Inflammatory macrophage treated with lipopolysaccharide for 1 hour (primary cell): ENCODE data around the gene GOLT1A.

Source experiments
- DNase-seq, 2 donors: peaks; one replicate each; pipeline ENCODE4 v3.0.0-alpha.2; 2020 to 2022

Gene GOLT1A

DNA sequence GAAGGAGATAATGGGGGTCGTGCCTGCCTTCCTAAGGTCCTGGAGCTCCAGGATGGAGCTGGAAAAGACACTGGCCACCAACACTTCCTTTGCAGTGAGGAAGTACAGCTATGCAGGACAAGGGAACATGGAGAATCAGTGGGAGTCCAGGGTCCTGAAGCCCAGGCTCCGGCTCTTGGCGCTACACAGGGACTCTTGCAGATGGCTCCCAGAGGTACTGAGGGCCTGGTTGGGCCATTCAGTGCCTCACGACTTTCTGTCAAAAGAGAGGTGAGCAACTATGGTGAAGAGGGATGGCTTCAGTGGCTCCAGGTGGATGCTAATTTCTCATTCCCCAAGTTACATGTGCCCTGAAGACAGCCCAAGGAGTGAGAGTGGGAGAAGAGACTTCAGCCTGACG, 60.1 kb downstream of the GOLT1A start:
- no peak for DNase-seq

DNA sequence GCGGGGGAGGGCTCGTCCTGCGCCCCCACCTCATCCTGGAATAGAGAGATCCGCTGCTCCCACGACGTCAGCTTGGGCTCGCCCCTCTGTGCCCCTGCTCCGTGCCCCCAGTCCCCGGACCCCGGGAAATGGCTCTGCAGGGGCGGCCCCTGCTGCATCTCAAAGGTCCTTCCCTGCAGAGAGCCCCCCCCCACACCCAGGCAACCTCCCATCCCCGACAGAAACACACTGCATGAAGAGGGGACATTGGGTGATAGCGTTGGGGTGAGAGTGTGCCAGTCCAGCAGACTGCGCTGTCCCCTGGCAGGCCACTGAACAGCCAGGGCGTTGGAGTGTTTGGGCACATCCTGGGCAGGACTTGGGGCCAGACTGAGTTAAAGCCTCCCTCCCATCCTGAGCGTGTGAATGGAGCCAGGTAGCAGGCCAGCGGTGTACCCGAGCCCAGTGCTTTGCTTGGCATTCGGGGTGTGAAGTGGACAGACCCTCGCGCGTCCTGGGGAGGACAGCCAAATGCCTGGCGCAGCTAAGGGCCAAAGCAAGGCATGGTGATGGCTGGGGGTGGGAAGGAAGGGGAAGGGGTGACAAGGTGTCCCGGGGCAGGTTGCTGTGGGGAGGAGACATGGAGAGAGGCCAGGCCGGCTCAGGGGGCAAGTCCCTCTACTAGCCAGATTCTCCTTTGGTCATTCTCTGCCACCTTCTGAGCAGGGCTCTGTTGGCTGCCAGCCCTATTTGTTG, 61.3 kb downstream of the GOLT1A start:
- no peak for DNase-seq

DNA sequence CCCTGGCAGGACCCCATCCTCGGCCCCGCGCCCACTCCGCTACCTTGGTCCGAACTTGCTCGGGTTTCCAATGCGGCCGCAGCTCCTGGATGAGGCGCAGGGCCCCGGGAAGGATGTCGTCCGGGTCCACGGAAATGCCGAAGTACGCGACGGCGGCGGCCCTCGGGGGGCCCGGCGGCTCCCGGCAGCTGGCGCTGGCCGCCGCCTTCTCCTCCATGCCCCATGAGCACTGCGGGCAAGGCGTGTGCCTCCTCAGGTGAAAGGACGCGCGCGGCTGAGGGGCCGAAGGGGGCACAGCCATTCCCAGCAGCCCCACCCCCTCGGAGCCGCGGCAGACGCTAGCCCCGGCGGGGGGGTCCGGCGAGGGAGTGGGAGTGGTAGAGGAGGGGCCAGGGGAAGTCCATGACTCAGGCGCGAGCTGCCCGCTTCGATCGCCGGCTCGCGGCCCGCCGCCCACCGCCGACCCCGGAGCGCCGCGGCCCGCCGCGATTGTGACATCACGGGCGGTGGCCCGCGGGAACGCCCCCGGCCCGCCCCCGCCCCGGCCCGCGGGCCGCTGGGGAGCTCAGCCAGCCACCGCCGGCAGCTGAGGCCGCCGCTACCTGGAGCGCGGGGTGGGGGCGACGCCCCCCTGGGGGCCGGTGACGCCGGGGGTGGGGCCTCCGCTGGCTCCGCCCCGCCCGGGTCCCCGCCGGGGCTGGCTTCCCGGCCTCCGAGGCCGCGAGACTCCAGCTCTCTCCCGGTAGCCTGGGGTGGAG, 62.1 kb downstream of the GOLT1A start, which contains the start of gene ETNK2:
Gene ETNK2 (minus strand): TSS at position 493 of the 758 bp plus-strand sequence. CDS start 192 bp downstream, at position 301.
- peak; percentile 9 to 32 for DNase-seq

DNA sequence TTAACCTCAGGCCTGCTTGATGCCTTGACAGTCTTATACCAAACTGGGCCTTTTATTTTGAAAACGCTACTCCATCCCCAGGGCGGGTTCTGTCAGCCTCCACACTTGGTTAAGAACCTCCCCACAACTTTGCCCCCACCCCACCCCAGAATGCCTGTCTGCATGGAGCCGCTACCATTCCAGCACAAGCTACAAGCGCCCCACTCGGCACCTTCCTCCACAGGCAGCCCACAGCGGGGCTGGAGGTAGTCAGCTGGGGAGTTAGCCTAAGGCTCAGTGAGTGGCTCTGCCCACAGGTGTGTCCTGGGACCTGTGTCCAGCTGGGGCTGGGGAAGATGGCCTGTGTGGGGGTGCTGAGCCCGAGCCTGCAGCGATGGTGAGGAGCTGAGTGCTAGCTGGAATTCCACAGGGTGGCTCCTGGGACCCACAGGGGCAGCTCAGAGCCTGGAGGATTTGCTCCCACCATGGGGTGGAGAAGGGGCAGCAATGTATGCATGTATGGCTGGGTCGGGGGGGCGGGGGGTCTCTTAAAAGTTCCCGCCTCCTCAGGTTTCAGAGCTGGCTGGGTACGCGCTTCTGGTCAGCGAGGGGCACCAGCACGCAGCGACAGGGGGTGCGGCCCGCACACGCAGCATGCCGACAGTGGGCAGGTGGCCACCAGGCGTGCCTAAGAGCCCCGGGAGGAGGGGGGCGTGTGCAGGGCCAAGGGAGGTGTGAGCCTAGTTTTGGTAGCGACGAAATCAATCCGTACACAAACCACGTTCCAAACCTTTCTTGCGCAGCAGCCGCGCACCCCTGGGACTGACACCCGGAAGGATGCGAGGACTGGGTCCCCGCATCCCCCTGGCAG, 62.9 kb downstream of the GOLT1A start:
- no peak for DNase-seq

DNA sequence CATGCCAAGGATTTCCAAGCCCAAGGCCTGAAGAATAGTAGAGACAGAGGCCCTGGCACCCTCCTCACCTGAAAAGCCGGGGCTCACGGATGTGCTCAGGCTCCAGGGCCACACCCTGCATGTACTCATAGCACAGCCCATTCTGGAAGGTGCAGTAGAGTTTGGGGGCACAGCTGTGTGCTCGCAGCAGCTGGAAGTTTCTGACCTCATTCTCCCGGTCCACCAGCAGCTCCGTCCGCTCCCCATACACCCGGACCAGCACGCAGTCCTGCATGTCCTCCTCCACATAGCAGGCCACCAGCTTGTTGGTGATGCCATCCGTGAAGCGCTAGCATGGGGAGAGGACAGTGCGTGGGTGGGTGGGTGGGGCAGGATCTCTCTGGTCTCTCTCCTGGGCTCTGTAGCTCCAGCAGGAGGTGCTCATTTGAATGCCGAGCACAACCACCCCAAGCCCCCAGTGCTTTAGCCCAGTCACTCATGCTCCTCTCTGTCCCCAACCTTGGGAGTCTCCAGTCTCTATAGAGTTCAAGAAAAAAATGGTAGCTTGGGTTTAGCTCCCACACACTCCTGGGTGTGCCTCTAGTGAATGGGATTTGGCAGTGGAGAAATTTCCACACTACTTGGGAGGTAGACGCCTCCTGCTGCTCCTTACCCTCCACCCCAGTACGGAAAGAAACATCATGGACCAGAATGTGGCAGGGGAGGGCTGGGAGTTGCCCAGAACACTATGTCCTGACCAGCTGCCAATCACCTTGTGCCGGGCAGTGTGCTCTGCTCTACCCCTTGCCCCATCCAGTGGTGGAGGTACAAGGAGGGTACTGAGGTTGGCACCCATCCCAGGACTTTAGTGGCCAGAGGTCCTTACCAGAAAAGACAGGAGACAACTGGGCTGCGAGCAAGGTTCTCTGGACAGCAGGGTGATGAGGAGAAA, 63.9 kb downstream of the GOLT1A start:
- no peak for DNase-seq

DNA sequence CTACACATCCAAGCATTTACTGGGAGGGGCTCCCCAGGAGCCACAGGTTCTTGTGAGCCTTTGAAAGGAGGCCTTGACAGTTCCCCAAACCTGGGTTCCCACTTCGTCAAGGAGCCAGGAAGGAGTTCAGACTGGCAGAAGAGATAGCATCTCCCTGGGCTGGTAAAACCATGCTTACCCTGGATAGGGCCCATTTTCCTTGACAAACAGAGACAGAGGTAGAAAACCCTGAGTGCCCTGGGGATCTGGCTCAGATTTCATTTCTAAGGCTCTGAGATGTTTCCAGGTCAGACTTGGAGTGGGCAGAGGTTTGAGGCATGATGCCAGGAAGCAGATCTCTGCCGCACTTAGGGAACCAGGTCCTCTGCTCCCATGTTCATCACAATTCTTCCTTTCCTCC, 64.7 kb downstream of the GOLT1A start:
- DNase-seq: no peak
